Left renal pelvis (tissue), 4 donors: ENCODE measurements around the gene SLC15A5. TPM values are rescaled to one million over a fixed set of nuclear protein-coding genes. Genes with fewer than 3 reads are reported as not detected.

ENCODE experiments used
- DNase-seq, 4 donors: peaks; one replicate each; pipeline ENCODE4 v3.0.0-alpha.2; 2013; ENCODE audit warnings: low read depth in 4 of 4, low spot score in 3 of 4
- polyA plus RNA-seq, 4 donors: library from polyadenylated mRNA; unstranded; fragments of 120-200 nt; gene quantifications; one replicate each; pipeline ENCODE4 v1.2.1, GENCODE V29; 2013; ENCODE audit not compliant: insufficient read length in 4 of 4

The SLC15A5 gene, protein sequence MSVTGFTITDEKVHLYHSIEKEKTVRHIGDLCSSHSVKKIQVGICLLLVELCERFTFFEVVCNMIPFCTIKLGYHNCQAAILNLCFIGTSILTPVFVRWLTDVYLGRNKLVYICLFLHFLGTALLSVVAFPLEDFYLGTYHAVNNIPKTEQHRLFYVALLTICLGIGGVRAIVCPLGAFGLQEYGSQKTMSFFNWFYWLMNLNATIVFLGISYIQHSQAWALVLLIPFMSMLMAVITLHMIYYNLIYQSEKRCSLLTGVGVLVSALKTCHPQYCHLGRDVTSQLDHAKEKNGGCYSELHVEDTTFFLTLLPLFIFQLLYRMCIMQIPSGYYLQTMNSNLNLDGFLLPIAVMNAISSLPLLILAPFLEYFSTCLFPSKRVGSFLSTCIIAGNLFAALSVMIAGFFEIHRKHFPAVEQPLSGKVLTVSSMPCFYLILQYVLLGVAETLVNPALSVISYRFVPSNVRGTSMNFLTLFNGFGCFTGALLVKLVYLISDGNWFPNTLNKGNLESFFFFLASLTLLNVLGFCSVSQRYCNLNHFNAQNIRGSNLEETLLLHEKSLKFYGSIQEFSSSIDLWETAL
- polyA plus RNA-seq, result under 1 TPM in 1 of 4 donors, not detected in 3; 0.05 TPM

DNA sequence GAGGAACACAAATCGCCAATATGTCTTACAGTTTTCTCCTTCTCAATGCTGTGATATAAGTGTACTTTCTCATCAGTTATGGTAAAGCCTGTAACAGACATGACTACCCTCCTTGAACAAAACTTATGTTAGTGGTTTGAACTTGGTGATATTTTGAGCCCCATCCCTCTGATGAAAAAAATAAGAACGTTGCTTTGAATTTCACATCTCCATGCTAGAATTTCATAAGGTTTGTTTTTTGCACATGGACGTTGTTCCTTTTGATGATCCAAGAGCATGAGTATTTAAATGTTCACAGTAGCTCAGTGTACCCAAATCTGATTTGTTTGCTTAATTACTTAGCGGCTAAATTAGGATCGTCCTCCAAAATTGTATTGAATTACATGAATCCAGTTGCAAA lies at the start of gene SLC15A5:
SLC15A5 (minus strand) TSS at position 101 of the 400 bp plus-strand sequence; CDS start at position 101, 0 bp downstream.
- no peak for DNase-seq

DNA sequence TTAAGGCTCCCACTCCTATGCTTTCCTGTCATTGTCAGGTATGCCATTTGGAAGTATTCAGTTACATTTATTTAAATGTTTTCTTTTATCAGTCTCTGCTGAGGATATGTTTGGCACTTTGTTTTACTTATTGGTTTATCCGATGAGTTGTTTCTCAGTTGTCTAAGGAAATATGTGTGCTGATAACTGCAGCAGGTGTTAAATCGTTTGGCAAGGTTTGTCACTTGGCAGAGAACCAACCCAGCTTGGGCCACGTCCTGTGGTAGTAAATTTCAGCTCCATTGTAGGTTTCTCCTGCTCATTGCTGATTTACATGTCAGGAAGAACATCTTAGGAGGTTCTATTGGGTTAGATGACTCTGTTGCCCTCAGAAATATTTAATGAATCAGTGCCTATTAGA lies 47.9 kb upstream of the SLC15A5 start:
- DNase-seq, result no peak

DNA sequence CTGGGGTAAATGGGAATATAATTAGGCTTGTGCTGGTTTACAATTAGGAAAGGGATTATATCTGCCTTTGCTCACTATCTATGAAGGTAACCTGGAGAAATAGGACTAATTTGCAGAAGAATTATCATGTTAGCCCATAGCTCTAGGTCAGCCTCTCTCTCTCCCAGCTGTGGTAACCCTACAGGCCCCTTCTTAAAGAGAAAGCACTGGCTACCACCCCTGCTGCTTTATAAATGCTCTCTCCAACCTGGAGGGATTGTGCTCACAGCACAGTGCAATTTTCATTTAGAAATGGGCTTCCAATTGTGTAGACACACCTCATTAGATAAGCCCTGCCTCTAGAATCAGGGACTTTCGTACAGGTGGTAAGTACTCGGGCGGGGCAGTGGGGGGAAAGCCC lies 47.3 kb upstream of the SLC15A5 start:
- DNase-seq, result no peak

DNA sequence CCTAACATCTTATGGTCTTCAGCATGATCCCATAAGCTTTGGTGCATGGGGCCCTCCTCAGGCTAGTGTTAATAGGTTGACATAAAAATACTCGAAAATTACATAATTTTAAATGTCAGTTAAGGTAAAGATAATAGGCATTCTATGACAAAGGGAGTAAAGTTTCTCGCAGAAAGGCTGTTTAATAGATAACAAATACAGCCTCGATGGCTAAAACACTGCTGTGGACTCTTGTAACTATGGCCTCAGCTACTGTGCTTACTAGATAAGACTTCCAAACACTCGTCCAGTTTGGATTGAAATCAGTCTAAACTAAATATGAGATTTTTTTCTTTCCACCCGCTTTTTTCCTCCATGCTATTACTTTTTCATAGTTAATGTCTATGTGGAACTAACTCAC lies 46.8 kb upstream of the SLC15A5 start:
- no peak for DNase-seq

DNA sequence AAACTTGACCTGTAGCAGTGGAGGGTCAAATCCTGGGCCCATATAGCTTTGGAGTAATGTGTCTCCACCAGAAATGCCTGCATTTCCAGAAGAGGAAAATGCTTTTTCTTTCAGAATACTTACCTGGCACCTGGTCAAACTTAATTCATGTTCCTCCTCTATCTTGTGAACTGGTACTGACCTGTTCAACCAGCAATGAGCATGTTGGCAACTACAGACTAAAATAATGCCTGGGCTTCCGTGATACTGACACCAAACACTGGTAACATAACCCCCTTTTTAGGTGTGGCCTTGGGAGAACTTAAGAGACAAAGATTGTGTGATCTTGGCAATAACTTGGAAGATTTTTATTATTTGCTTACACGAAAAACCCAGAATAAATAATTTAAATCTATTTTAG lies 46.2 kb upstream of the SLC15A5 start:
- no peak for DNase-seq

DNA sequence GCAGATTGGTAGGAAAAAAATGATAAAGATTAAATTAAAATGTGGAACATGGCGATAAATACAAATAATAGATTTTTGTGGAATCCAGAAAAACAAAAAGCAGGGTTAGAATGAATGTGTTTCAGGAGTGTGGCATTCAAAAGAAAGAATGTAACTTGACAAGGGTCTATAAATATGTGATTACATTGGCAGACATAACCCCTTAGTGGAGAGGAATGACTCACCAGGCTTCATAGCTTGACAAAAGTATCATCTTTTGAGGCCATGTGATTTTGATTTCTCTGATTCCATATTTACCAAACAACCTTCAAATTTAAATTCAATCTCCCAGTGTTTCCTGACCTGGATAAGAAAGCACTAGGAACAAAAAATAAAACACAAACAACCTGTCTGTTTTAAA lies 45.5 kb upstream of the SLC15A5 start:
- DNase-seq, result no peak

DNA sequence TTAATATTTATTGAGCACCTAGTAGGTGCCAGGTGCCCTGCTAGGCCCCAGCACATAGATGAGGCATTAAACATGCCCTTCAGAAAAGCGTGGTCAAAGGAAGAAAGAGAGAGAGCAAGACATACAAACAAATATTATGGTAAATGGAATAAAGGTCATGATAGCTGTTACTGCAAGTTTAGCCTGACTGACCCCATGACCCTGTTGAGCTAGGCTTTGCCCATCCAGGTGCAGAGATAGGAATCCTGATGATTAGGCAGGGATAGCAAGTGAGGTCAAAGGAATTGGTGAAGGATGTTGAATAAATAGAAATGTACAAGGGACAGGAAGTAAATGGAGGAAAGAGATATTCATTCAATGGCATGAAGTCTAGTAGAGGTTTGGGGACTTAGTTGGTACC lies 33.4 kb upstream of the SLC15A5 start:
- DNase-seq, result no peak

DNA sequence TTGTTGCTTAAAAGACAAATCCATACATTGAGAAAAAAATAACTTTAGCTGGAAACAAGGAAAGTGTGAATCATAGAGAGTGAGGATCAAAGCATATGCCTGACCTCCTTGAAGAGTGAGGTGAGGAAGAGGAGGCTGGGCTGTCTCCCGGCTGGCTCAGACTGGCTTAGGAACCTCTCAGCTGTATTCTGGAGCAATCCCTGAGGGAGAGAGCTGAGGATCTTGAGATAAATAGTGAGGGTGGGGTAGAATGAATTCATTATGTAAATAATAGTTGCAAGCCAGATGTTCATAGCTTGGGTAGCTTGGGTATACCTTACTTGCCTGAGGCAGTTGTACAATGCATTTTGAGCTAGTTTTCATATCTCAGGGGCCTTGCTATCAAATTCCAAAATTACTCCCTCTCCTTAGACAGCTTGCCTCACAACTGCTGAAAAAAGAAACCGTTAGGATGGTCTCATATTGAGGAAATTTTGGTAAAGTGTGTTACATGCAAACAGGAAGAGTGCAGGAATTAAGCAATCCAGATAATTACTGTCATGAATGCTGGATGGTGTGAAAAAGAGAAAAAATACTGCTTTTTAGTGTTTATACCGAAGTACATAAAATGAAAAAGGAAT lies 30.5 kb upstream of the SLC15A5 start:
- no peak for DNase-seq

DNA sequence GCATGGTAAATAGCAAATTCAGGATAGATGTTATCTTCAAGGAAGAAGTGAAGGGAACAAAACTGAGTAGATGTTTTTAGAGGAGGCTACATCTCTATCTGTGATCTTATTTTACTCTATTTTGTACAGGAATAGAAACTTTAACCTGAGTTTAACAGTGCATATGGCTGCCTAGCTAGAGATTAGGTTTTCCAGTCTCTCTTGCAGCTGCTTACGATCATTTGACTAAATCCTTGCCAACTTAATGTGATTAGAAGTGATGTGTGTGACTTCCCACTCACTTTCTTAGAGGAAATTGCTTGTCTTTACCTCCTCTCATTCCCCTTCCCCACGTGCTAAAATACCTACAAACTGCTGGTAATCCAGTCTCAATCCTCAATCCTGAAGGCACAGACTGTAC lies 26.5 kb upstream of the SLC15A5 start:
- DNase-seq, result no peak

DNA sequence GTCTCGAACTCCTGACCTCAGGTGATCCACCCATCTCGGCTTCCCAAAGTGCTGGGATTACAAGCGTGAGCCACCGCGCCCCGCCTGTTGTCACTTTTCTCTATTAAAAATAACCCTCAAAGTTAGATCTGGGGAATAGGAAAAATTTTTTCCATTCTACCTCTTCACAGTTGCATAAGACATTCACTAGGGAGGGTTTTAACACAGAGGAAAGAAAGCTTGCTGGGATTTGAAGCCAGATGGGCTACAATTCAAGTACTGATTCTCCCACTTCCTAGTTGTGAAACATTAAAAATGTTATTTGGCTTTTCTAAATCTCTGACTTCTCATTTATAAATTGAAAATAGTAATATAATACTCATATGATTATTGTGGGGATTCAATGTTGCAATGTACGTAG lies 23.3 kb upstream of the SLC15A5 start:
- no peak for DNase-seq

DNA sequence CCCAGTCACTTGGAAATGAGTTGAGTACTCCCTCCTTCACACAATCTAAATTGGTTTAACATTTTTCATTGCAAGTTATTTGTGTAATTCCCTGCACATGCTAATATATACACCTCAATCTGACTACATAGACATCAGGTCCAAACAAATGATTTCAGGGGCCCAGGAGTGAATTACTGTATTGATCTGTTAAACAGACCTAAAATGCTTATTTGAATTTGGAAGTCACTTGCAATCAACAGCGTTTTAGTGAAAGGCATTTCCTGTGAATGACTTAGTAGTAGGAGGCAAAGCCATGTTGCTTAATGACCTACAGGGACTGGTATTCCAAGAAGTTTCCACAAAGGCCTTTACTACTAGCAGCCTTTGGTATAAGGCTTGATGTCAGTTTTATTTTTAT lies 22.6 kb upstream of the SLC15A5 start:
- DNase-seq, result no peak

DNA sequence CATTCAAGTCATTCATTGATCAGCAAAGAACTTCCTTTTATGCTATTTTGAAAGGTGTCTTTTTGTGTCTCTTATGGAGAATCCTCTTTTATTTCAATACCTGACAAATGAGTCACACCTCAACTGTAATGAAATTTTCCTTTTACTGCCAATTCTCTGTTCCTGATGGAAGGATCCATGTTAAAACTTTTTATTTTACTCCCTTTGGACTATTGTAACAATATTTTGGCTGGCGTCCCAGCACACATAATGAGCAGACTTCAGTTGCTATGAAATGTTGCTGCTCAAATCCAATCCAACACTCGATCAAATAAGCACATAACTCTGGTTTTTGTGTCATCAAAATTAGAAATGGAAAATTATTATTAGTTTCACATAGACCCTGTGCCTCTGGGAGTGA lies 21.9 kb upstream of the SLC15A5 start:
- no peak for DNase-seq

DNA sequence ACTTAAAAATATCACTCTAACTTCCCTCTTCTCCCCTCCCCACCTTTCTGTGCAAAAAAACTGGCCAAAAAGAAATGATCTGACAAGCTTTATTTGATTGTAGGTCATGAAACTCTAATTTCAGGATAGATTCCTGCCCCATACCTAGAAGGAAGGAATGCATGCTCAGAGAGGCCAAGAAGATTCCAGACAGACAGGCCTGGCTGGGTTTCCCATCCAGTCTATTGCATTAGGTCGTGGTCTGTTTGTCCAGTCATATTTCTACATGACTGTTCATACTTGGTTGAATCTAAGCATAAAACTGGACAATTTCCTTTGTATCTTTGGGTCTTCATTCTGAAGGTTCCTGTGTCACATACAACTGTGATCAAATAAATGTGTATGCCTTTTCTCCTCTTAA lies 20.0 kb upstream of the SLC15A5 start:
- DNase-seq, result no peak

DNA sequence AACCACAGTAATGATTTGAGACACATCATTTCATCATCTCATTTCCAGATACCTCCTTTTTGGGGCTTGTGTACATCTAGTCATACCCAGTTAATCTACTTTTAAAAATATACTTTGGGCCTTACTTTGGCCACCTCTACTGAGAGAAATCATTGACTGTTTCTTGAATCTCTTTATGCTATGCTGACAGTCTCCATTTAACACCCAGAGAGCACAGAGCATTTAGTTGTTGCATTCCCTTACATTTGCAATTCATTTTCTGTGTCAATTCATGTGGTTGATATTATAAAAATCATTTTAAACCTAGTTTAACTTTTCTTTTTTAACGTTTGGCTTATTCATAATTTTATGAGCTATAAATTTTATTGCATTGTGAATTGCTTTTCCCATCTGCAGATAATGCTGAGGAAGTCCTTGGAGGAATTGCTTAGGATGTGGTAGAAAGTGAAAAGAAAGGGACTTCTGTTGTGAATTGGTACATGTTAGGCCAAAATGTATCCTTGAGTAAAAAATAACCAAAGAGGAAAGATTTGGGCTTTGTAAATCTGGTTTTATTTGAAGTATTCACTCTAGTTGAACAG lies 17.0 kb upstream of the SLC15A5 start:
- DNase-seq, result no peak

DNA sequence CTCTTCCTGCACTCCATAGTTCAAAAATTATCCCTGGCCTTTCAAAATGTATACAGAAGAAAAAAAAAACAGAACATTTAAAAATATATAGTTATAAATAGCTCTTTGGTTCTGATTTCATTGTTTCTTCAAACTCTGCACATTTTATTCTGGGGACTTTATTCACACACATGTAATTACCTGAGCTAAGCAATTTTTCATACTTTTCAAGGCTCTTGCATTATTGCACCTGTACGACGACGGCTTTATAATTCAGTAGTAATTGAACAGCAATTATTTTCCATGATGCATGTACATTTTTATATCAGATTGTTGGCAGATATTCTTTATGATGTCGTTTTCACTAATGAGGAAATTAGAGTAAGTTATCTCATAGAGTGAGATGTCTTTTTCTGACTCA lies 13.5 kb upstream of the SLC15A5 start:
- no peak for DNase-seq

DNA sequence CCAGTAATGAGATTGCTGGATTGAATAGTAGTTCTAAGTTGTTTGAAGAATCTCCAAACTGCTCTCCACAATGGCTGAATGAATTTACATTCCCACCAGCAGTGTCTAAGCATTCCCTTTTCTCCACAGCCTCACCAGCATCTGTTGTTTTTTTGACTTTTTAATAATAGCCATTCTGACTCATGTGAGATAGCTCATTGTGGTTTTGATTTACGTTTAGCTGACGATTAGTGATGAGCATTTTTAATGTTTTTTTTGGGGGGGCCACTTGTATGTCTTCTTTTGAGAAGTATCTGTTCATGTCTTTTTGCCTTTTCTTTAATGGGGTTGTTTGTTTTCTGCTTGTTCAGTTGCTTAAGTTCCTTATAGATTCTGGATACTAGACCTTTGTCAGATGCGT lies 8.1 kb upstream of the SLC15A5 start:
- no peak for DNase-seq

DNA sequence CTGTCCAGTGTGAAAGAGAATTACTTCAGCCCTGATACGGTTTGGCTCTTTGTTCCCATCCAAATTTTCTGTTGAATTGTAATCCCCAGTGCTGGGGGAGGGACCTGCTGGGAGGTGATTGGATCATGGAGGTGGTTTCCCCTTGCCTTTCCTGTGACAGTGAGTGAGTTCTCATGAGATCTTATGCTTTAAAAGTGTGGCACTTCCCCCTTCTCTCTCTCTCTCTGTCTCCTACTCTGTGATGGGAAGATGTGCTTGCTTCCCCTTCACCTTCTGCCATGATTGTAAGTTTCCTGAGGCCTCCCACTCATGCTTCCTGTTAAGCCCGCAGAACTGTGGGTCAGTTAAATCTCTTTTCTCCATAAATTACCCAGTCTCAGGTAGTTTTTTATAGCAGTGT lies 5.5 kb upstream of the SLC15A5 start:
- no peak for DNase-seq

DNA sequence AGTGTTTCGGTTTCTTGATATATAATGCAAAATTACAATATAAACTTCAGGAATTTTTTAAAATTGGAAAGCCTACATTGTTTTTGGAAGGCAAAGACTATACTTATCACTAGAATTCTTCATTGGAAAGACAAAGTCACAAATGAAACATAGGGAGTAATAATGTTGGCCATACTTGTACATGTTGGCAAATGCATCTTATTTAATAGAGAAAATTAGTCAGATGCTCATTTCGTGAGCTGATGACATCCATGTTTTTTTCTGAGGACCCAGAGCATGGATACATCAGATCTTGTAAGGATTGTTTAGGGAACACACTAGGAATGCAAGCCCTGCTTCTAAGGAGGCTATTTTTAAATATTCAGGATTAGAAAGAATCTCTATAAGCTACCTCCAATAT lies 4.6 kb upstream of the SLC15A5 start:
- DNase-seq, result no peak

DNA sequence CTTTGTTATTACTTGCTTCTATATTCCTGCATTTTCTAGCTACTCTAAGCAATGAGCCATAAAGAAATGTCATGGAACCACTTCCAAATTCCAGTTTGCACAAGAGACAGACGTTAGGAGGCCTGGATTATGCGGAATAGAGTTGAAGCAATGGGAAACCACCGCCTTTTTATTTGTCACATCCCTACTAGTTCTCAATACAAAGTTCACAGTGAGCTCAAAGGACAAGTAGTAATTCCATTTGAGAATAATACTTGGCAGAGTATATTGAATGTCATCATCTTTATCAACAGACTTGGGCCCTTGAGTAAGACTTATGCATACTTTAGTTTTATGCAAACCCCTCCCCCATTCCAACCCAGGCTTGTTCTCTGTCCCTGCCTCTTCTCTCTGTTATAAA lies 3.7 kb upstream of the SLC15A5 start:
- no peak for DNase-seq

DNA sequence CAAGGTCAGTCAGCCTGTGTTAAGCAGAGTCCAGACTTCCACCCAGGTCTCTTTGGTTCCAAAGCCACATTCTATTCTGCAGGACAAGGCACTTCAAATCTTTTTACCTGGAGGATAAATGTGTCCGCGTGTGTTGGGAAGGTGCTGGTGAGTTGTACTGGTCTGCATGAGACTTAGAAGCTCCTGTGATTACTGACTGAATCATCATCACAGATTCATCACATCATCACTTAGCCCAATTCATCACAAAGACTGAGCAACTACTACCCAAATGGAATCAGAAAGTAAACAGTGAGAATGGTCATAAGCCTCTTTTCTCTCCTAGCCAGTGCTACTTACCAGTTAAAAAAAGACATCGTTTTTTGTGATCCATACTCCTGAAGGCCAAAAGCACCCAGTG lies 5.3 kb downstream of the SLC15A5 start:
- DNase-seq, result no peak

DNA sequence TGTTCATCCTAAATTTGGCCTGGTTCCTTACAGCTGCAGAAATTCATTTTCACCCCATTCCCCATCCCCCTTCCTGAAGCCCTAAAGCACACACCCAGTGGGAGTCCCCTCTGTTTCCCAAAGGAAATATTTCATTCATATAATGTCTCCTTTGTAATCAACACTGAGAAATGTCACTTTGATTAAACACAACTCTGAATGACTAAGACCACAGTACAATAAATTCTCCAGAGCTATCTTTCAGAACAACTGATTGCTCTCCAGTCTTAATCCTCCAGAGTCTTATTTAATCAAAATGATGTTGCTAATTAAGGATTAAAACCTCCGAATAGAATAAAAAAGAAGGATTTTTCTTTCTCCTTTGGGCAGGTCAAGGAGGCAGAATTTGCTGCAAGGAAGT lies 6.4 kb downstream of the SLC15A5 start:
- DNase-seq, result no peak

DNA sequence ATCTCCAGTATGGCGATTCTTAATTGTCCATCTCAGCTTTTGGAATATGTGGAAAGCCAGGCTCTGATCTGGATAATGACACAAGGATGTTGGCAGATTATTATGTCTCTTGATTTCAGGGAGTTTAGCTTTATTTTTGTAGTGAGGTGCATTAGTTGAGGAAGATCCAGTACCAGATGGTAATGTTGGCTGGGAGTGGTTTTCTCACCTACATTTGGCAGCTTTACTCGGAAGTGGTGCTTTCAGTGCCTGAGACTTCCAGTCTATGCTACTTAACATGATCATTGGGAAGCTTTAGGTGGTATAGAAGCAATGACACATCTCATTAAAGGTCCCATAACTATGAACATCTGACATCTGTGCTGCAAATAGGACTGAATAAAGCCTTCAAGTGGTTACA lies 7.5 kb downstream of the SLC15A5 start:
- no peak for DNase-seq
